ENCODE data around the gene BICDL1.

BICDL1 gene

GRCh38 chr12:120102189-120103043, 113.4 kb downstream of the BICDL1 start:
- DNase-seq: no peak

GRCh38 chr12:120103044-120103338, 114.0 kb downstream of the BICDL1 start:
- DNase-seq: no peak

GRCh38 chr12:120103371-120103770, 114.3 kb downstream of the BICDL1 start:
- no peak for DNase-seq

- DNase-seq: no peak
These were observed 117.1 kb downstream of the BICDL1 start for GRCh38 chr12:120106151-120106550.

DNA sequence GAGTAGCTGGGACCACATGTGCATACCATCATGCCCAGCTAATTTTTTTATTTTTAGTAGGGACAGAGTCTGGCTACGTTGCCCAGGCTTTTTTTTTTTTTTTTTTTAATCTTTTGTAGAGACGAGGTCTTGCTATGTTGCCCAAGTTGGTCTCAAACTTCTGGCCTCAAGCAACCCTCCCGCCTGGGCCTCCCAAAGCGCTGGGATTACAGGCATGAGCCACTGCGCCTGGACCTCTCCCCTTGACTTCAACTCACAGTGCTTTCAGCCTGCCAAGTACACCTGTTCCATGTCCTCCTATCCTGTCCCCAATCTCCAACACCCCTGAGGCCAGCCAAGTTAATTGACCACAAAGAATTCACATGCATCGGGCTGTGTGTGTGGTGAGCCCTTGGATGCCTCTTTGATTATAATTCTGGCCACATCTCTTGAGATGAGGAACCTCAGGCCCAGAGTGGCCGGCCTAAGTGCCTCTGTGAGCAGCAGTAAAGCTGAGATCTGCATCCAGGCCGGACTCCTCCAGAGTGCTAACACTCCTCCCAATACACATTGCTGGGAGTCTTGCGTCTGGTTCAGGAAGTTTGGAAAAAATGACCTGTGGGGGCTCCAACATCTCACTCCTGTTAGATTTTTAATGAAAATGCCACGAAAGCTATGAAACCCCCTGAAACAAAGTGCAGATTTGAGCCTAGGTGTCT, 120.7 kb downstream of the BICDL1 start:
- DNase-seq: no peak

DNA sequence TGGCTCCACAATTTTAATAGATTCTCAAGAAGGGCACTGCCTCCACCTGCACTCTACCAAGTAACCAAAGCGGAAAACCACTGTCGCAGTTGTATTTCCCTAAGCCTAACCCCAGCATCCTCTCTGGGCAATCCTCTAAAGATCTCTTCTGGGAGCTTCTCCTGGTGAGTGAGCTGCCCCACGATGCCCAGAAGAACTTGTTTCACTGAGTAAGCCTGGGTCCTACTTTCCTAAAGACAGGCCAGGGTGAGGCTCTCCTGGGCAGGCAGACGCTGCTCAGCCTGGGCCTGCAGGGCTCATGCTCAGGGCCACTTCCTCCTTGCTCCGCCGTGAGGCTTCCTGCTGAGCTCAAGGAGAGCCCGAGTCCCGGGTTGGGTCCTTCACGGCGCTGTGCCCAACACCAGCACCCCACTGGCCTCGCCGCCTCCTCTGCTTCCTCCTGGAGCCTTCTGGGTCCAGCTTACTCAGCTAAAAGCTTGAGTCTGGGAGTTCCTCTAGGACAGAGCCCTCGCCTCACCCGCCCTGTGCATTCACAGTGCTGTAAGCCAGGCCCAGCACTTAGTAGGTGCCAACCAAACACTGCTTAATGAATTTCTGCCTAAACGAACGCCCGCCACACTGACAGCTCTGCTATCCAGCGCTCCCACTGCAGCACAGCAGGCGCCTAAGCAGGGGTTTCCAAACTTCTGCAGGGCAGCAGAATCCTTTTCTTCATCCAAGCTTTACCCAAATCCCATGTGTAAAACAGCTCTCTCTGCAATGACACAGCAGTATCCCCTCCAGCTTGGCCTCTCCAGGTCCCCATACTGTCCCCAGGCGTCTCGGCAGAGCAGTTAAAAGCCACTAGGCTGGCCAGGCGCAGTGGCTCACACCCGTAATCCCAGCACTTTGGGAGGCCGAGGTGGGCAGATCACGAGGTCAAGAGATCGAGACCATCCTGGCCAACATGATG, 121.8 kb downstream of the BICDL1 start:
- no peak for DNase-seq

DNA sequence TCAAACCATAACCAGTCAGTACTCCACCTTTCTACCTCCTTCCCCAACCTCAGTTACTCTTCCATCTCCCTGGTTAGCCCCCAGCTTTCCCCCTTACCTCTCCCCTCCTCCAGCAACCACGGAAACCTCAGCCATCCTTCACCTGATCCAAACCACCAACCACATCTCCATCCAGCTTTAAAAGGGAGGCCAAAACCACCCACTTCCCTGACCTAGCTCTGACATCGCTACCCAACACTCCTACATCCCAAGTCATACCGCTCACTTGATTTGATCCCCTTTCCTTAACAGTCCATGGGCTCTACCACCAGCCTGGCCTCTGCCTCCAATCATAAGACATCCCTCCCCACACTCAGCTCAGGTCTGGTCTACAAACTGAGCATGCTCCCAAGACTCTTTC, 126.0 kb downstream of the BICDL1 start:
- DNase-seq: no peak

DNA sequence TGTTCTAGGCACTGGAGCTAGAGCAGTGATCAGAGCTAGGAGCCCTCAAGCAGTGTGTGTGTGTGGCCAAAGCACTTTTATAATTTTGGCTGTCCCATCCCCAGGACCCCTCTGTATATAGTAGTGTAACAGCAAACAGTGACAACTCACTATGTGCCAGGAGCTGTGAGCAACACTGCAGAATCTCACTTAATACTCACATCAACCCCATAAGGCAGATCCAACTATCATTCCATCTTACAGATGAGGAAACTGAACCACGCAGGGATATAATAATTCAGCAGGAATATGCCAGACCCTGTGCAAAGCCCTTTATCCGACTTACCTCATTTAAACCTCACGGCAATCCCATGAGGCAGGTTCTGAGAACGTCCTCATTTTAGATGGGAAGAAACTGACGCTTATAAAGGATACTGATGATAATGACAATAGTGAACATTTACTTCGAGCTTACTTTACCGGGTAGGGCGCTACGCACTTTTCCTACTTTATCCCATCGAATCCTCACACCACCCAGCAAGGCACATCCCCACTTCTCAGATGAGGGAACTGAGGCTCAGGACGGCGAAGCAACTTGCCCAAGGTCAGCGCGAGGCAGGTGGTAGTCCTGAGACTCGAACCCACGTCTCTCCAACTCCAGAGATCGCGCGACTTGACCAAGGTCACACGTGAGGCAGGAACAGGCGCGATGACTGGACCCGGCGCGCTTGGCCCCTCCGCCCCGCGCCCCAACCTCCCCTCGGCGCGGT, 126.8 kb downstream of the BICDL1 start:
- DNase-seq: peak in 1 of 2 experiments; percentile 19

GRCh38 chr12:120116441-120116791, 127.4 kb downstream of the BICDL1 start, which contains the start of gene RAB35:
Gene RAB35 (minus strand): TSS chr12:120116753. CDS start chr12:120116650, 103 bp downstream.
- DNase-seq: no peak

GRCh38 chr12:120116792-120117651, 128.0 kb downstream of the BICDL1 start:
- peak; percentile 90 to 93 for DNase-seq

- no peak for DNase-seq
These were observed 128.9 kb downstream of the BICDL1 start for GRCh38 chr12:120117961-120118320.

GRCh38 chr12:120118321-120119061, 129.5 kb downstream of the BICDL1 start:
- no peak for DNase-seq

- DNase-seq: no peak
These were observed 130.4 kb downstream of the BICDL1 start for GRCh38 chr12:120119271-120119973.

- no peak for DNase-seq
These were observed 132.3 kb downstream of the BICDL1 start for GRCh38 chr12:120121343-120121742.

GRCh38 chr12:120121766-120122293, 132.8 kb downstream of the BICDL1 start:
- DNase-seq: no peak

DNA sequence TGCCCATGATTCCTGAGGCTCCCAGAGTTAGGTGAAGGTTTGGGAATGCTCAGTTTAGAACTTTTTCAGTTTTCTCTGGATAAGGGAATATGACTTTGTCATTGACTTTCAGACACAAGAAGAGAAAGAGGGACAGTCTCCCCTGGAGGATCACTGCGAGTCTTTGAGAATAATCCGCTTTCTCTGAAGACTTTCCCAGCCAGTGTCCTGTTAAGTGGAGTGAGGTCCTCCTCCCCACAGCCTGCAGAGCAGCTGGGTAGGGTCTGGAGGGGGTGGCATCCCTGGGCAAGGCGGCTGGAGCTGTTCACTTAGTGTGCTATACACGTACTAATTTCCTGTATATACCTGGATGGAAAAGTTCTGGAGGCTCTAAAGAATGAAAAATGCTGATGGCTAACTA, 136.0 kb downstream of the BICDL1 start:
- DNase-seq: no peak

- DNase-seq: no peak
These were observed 137.0 kb downstream of the BICDL1 start for GRCh38 chr12:120125792-120126634.

- no peak for DNase-seq
These were observed 137.6 kb downstream of the BICDL1 start for GRCh38 chr12:120126635-120127005.

DNA sequence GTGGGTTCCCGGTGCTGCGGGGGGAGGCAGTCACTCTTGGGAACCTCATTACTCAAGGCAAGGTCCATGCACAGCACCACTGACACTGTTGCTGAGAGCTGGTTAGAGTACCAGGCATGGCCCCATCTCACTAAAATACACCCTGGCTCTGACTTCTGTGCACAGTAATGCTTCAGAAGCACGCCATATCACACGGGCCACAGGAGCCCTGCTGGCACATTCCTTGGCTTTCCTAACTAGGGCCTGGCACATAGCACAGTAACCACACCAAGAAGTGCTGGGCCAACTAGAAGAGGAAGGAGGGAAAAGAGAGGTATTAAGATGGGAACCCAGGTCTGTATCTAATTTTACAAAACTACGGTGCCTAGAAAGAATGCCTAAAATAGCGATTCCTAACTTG, 141.0 kb downstream of the BICDL1 start:
- DNase-seq: no peak
